Measurements from ENCODE around the gene CAMK1D. TPM values are rescaled to one million over a fixed set of nuclear protein-coding genes. Genes with fewer than 3 reads are reported as not detected.

The CAMK1D gene
- total and polyA plus RNA-seq, 2 of the 4 experiments (the other 2 are of a cell fraction), result 5.0 to 5.3 TPM

GRCh38 chr10:12348294-12348869, 965 bp upstream of the CAMK1D start:
- Histone ChIP-seq H2AFZ (replicated peaks; ENCODE audit: low read length, poor library complexity) (peak overlapping the region; percentile 89), H3K9me1 (ENCODE audit: insufficient read depth, low read length) (no peaks in the 10 kb centered on the region), H3K9me3 (ENCODE audit: control insufficient read depth, insufficient read depth, low read length) (no peaks in the 10 kb centered on the region), H3K79me1 (ENCODE audit: low read depth in 1 of 2, low read length in 2 of 2) (no peaks in the 10 kb centered on the region; a peak in 1 of 4 replicates), H4K20me1 (ENCODE audit: insufficient read depth, low read length) (no peaks in the 10 kb centered on the region), H3K9ac (ENCODE audit: low read depth, low read length) (no peak overlapping the region), H2BK15ac (ENCODE audit: low read depth, low read length) (no peak overlapping the region), H4K8ac (ENCODE audit: low read depth in 2 of 2, low read length in 2 of 2) (no peak overlapping the region), H3K14ac (replicated peaks; ENCODE audit: low read depth, low read length) (no peak overlapping the region), H3K56ac (ENCODE audit: extremely low read depth, insufficient read depth, low read length) (no peak overlapping the region), H3K27me3 (ENCODE audit: control insufficient read depth, insufficient read depth, low read length) (peaks cover 4% of the 10 kb centered on the region; the same call in 1 of the 2 replicates), H3K4me1 (ENCODE audit: control insufficient read depth, insufficient read depth, low read length) (no peaks in the 10 kb centered on the region), H2BK5ac (ENCODE audit: low read depth, low read length, poor library complexity, severe bottlenecking) (no peak overlapping the region), H4K5ac (ENCODE audit: low read depth, low read length) (no peak overlapping the region), H3K18ac (ENCODE audit: low read depth, low read length) (no peak overlapping the region), H2BK120ac (ENCODE audit: low read depth, low read length) (no peak overlapping the region), H3K36me3 (ENCODE audit: control insufficient read depth, insufficient read depth, low read length) (no peaks in the 10 kb centered on the region), H2AK5ac (ENCODE audit: low read depth, low read length) (no peak overlapping the region), H2AK9ac (replicated peaks; ENCODE audit: low read depth, low read length, poor library complexity) (peak overlapping the region; percentile 44), H3K23ac (ENCODE audit: low read depth, low read length) (no peak overlapping the region), H4K91ac (ENCODE audit: insufficient read depth, low read depth, low read length) (no peak overlapping the region), H2BK20ac (ENCODE audit: low read depth, low read length) (no peak overlapping the region), H3K4me3 (ENCODE audit: insufficient read depth, low read depth, low read length) (peak overlapping the region; percentile 84), H3K27ac (ENCODE audit: insufficient read depth, low read length) (no peak overlapping the region), H3K4me2 (ENCODE audit: low read depth, low read length) (peak overlapping the region; percentile 65; the same call in 1 of the 2 replicates), H3K4ac (ENCODE audit: low read depth, low read length) (no peak overlapping the region)
- in situ Hi-C loops (cut with MboI; ENCODE audit: low sequenced_read_pairs), result loop anchor here (10.0 kb wide), 1 partner anchor 84 kb away; no protein-coding TSS in a partner anchor
- dilution Hi-C loops (cut with HindIII; ENCODE audit: low sequenced_read_pairs, unreplicated experiment), result no loop called here
- WGBS, 2 experiments (ENCODE audit: extremely low coverage in 2 of 2, insufficient read length in 1 of 2), result 5% methylated on average over 10 of the region's 24 CpGs; no CpG with 5 or more reads in 1 of the 2 experiments
- no TSS peak for BruUV-seq (replicated peaks)
- ATAC-seq (ENCODE audit: low read depth) (no peak), DNase-seq (no peak)
- TF ChIP-seq POLR2A (IDR thresholded peaks at IDR 0.05; ENCODE audit: low read depth, low read length) (no peak), MAZ (IDR thresholded peaks at IDR 0.05; ENCODE audit: borderline replicate concordance, low read depth, low read length) (no peak), USF2 (IDR thresholded peaks at IDR 0.05; ENCODE audit: low read depth, low read length) (no peak), CEBPB (IDR thresholded peaks at IDR 0.05; ENCODE audit: low read depth, low read length) (no peak), CTCF (conservative IDR thresholded peaks at IDR 0.05; ENCODE audit: low read depth, low read length) (no peak), ELK1 (IDR thresholded peaks at IDR 0.05; ENCODE audit: borderline replicate concordance, low read depth, low read length) (no peak), CHD1 (IDR thresholded peaks at IDR 0.05; ENCODE audit: low read depth, low read length) (no peak)
- POLR2A ChIA-PET (ENCODE audit: unreplicated experiment), result interaction anchor here (1.0 kb wide), 1 partner anchor 102 kb away, joined by 5 read pairs; no protein-coding TSS in a partner anchor
- intact Hi-C loops (cut with micrococcal nuclease), result loop anchor here (2.0 kb wide), 2 partner anchors 308 to 362 kb away; no protein-coding TSS in a partner anchor
- CTCF ChIA-PET, result no interaction called here

Data from IMR-90 (cell line).